ENCODE measurements around the gene R3HDM1.
"Not testable (repeated sequence)": the region's sequence is repeated elsewhere in the genome, so short reads cannot be mapped to it uniquely, and the experiment has no call there.

Gene R3HDM1

DNA sequence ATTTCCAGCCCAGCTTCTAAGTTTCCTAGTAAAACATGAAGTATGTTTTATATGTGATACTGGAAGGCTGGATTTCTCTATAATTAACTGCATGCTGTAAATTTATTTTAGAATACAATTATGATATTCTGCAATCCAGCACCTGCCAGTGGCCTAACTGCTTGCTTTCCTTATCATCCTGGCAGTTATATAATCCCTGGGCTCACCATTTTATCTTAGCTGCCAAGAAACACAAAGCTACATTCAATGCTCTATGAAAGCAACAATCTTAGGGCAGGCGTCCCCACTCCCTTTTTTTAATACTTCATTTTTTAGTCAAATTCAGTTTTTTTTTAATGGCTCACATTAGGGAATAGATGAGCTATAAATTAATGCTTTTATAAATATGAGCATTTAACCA, 172.0 kb downstream of the R3HDM1 start:
- Histone ChIP-seq H3K4me3 (ENCODE audit: low read length) (no peak overlapping the region), H3K27me3 (ENCODE audit: control insufficient read depth, low read length) (no peaks in the 10 kb centered on the region), H3F3A (ENCODE audit: control insufficient read depth, insufficient read depth) (peaks cover 5% of the 10 kb centered on the region), H3K4me2 (ENCODE audit: low read length) (no peak overlapping the region), H3K79me2 (ENCODE audit: control insufficient read depth, low read length) (no peaks in the 10 kb centered on the region), H3K4me1 (ENCODE audit: control insufficient read depth, low read length) (0 out of 2 replicates have a peak, but pooled peaks cover 5% of the 10 kb centered on the region), H3K27ac (ENCODE audit: low read depth, low read length) (no peak overlapping the region), H3K9me2 (replicated peaks; ENCODE audit: control insufficient read depth, low read length) (no peaks in the 10 kb centered on the region), H4K20me1 (ENCODE audit: control insufficient read depth, insufficient read depth, low read depth, low read length) (no peaks in the 10 kb centered on the region), H3K9me3 (ENCODE audit: control insufficient read depth, insufficient read depth, low read length) (no peaks in the 10 kb centered on the region), H3K36me3 (ENCODE audit: control insufficient read depth, low read length) (no peaks in the 10 kb centered on the region)
- TF ChIP-seq CTCF (IDR thresholded peaks at IDR 0.05; ENCODE audit: low read depth, low read length, poor library complexity, severe bottlenecking) (no peak), EZH2phosphoT487 (IDR thresholded peaks at IDR 0.05; ENCODE audit: borderline replicate concordance, low read length) (no peak)

GRCh38 chr2:135704075-135704474, 172.8 kb downstream of the R3HDM1 start:
- H3F3A ChIP-seq (ENCODE audit: control insufficient read depth, insufficient read depth); H4K20me1 ChIP-seq (ENCODE audit: control insufficient read depth, insufficient read depth, low read depth, low read length); H3K79me2 ChIP-seq (ENCODE audit: control insufficient read depth, low read length); H3K4me2 ChIP-seq (ENCODE audit: low read length); H3K4me1 ChIP-seq (ENCODE audit: control insufficient read depth, low read length); H3K4me3 ChIP-seq (ENCODE audit: low read length); H3K27me3 ChIP-seq (ENCODE audit: control insufficient read depth, low read length); H3K9me2 ChIP-seq (replicated peaks; ENCODE audit: control insufficient read depth, low read length); H3K36me3 ChIP-seq (ENCODE audit: control insufficient read depth, low read length); H3K27ac ChIP-seq (ENCODE audit: low read depth, low read length); H3K9me3 ChIP-seq (ENCODE audit: control insufficient read depth, insufficient read depth, low read length): not testable (repeated sequence)

- Histone ChIP-seq H4K20me1 (ENCODE audit: control insufficient read depth, insufficient read depth, low read depth, low read length) (no peaks in the 10 kb centered on the region), H3K4me2 (ENCODE audit: low read length) (no peak overlapping the region), H3K27ac (ENCODE audit: low read depth, low read length) (no peak overlapping the region), H3K9me3 (ENCODE audit: control insufficient read depth, insufficient read depth, low read length) (no peaks in the 10 kb centered on the region), H3K9me2 (replicated peaks; ENCODE audit: control insufficient read depth, low read length) (no peaks in the 10 kb centered on the region), H3K36me3 (ENCODE audit: control insufficient read depth, low read length) (peaks cover 19% of the 10 kb centered on the region), H3K79me2 (ENCODE audit: control insufficient read depth, low read length) (no peaks in the 10 kb centered on the region), H3F3A (ENCODE audit: control insufficient read depth, insufficient read depth) (peaks cover 11% of the 10 kb centered on the region), H3K4me3 (ENCODE audit: low read length) (no peak overlapping the region), H3K27me3 (ENCODE audit: control insufficient read depth, low read length) (no peaks in the 10 kb centered on the region), H3K4me1 (ENCODE audit: control insufficient read depth, low read length) (peaks cover 9% of the 10 kb centered on the region; the same call in 1 of the 2 replicates)
- TF ChIP-seq CTCF (IDR thresholded peaks at IDR 0.05; ENCODE audit: low read depth, low read length, poor library complexity, severe bottlenecking): no peak
- TF ChIP-seq EZH2phosphoT487 (IDR thresholded peaks at IDR 0.05; ENCODE audit: borderline replicate concordance, low read length): no peak
Observed at GRCh38 chr2:135708159-135708558, 176.9 kb downstream of the R3HDM1 start.

GRCh38 chr2:135709992-135710391, 178.7 kb downstream of the R3HDM1 start:
- H3K27ac ChIP-seq (ENCODE audit: low read depth, low read length): no peak overlapping the region
- no peaks in the 10 kb centered on the region for H3K79me2 ChIP-seq (ENCODE audit: control insufficient read depth, low read length)
- H3K9me3 ChIP-seq (ENCODE audit: control insufficient read depth, insufficient read depth, low read length): no peaks in the 10 kb centered on the region
- H3K4me2 ChIP-seq (ENCODE audit: low read length): no peak overlapping the region
- H3K36me3 ChIP-seq (ENCODE audit: control insufficient read depth, low read length): peaks cover 28% of the 10 kb centered on the region
- H4K20me1 ChIP-seq (ENCODE audit: control insufficient read depth, insufficient read depth, low read depth, low read length): no peaks in the 10 kb centered on the region
- TF ChIP-seq CTCF (IDR thresholded peaks at IDR 0.05; ENCODE audit: low read depth, low read length, poor library complexity, severe bottlenecking): peak; percentile 93
- no peak for TF ChIP-seq EZH2phosphoT487 (IDR thresholded peaks at IDR 0.05; ENCODE audit: borderline replicate concordance, low read length)
- no peaks in the 10 kb centered on the region for H3K9me2 ChIP-seq (replicated peaks; ENCODE audit: control insufficient read depth, low read length)
- peaks cover 8% of the 10 kb centered on the region for H3F3A ChIP-seq (ENCODE audit: control insufficient read depth, insufficient read depth)
- H3K4me1 ChIP-seq (ENCODE audit: control insufficient read depth, low read length): peaks cover 9% of the 10 kb centered on the region; the same call in 1 of the 2 replicates
- H3K27me3 ChIP-seq (ENCODE audit: control insufficient read depth, low read length): no peaks in the 10 kb centered on the region
- H3K4me3 ChIP-seq (ENCODE audit: low read length): no peak overlapping the region

GRCh38 chr2:135715086-135715485, 183.8 kb downstream of the R3HDM1 start:
- H3K4me1 ChIP-seq (ENCODE audit: control insufficient read depth, low read length); H3K27me3 ChIP-seq (ENCODE audit: control insufficient read depth, low read length); H3K9me3 ChIP-seq (ENCODE audit: control insufficient read depth, insufficient read depth, low read length); H3K27ac ChIP-seq (ENCODE audit: low read depth, low read length); H3K9me2 ChIP-seq (replicated peaks; ENCODE audit: control insufficient read depth, low read length); H3K79me2 ChIP-seq (ENCODE audit: control insufficient read depth, low read length); H3F3A ChIP-seq (ENCODE audit: control insufficient read depth, insufficient read depth); H3K4me2 ChIP-seq (ENCODE audit: low read length); H4K20me1 ChIP-seq (ENCODE audit: control insufficient read depth, insufficient read depth, low read depth, low read length); H3K4me3 ChIP-seq (ENCODE audit: low read length): not testable (repeated sequence)
- H3K36me3 ChIP-seq (ENCODE audit: control insufficient read depth, low read length): peaks cover 37% of the 10 kb centered on the region
